Mucosa of descending colon (tissue), 3 donors: ENCODE results near the gene TRIM59. TPM values are rescaled to one million over a fixed set of nuclear protein-coding genes. Genes with fewer than 3 reads are reported as not detected.

ENCODE experiments used
- ATAC-seq: fragments of 200-7000 bp; cut with Tn5 transposase; one replicate; pipeline ENCODE4 v1.9.1; 2020; ENCODE audit warnings: mild to moderate bottlenecking, moderate library complexity
- DNase-seq, 3 donors: peaks; one replicate each; pipeline ENCODE4 v3.0.0-alpha.2; 2020
- H3K36me3 ChIP-seq: fragments of 200-600 bp; one replicate; pipeline ENCODE4 v1.8.0; 2021; ENCODE audit warnings: low read depth, mild to moderate bottlenecking
- H3K4me1 ChIP-seq: fragments of 200-600 bp; one replicate; pipeline ENCODE4 v1.8.0; 2021; ENCODE audit warnings: low read depth, mild to moderate bottlenecking
- H3K4me3 ChIP-seq: fragments of 200-600 bp; one replicate; pipeline ENCODE4 v1.8.0; 2021; ENCODE audit warnings: mild to moderate bottlenecking
- H3K9me3 ChIP-seq: fragments of 200-600 bp; one replicate; pipeline ENCODE4 v1.8.0; 2021; ENCODE audit warnings: mild to moderate bottlenecking
- intact Hi-C, 2 donors: fragments of 100-400 bp; cut with DNase I in 1 of 2; cut with micrococcal nuclease in 1 of 2; formaldehyde crosslinking; loops; one replicate each; pipeline versions ENCODE4 v1.11.0 to v1.11.1; 2022; cut with DNase I, micrococcal nuclease
- total RNA-seq, 3 donors: library from RNA; stranded (reverse); fragmentation: NEBNext Ultra II Directional in 2 of 3; extraction: Animal tissue kit (Norgen Biotek cat#: 25700) in 2 of 3; gene quantifications; one replicate each; pipeline versions ENCODE4 v1.2.1 to v1.2.4, GENCODE V29; 2021 to 2023
- TF ChIP-seq, protein P1 (sequence below): fragments of 200-600 bp; IDR thresholded peaks from one replicate; pipeline ENCODE4 v1.8.0; 2022; ENCODE audit warnings: antibody characterized with exemption, mild to moderate bottlenecking
- donor health status: DM: no; HTN: no; CAD: no; lungs with moderate emphysema.
- donor health status: DM: no; HTN: no; CAD: no.
- donor health status: DM: no; HTN: yes; CAD: no.

Gene TRIM59
- total RNA-seq, 3 donors from 2014 or later, result 5.3 to 7.2 (median 6.0) TPM

DNA sequence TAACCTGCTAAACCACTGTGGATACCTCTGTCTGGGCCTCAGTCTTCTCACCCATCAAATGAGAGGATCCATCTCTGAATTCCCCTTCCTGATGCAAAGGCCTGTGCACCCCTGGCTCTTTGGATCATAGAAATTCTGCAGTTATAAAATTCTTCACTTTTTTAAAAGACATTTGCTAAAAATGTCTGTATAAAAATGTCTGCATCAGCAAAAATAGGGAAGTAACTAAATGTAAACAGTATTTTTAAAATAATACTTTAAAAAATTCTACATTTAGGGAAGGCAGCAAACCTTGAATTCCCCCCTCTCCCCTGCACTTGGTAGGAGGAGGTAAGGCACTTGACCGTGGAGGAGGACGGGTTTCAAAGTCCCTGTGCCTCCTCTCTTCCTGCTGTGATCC lies 25.6 kb upstream of the TRIM59 start:
- DNase-seq (no peak), ATAC-seq (no peak)
- no peak overlapping the region for H3K4me3 ChIP-seq
- no peaks in the 10 kb centered on the region for H3K4me1 ChIP-seq
- peaks cover 15% of the 10 kb centered on the region for H3K9me3 ChIP-seq
- H3K36me3 ChIP-seq, result no peaks in the 10 kb centered on the region
- TF ChIP-seq, protein P1, sequence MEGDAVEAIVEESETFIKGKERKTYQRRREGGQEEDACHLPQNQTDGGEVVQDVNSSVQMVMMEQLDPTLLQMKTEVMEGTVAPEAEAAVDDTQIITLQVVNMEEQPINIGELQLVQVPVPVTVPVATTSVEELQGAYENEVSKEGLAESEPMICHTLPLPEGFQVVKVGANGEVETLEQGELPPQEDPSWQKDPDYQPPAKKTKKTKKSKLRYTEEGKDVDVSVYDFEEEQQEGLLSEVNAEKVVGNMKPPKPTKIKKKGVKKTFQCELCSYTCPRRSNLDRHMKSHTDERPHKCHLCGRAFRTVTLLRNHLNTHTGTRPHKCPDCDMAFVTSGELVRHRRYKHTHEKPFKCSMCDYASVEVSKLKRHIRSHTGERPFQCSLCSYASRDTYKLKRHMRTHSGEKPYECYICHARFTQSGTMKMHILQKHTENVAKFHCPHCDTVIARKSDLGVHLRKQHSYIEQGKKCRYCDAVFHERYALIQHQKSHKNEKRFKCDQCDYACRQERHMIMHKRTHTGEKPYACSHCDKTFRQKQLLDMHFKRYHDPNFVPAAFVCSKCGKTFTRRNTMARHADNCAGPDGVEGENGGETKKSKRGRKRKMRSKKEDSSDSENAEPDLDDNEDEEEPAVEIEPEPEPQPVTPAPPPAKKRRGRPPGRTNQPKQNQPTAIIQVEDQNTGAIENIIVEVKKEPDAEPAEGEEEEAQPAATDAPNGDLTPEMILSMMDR, result no peak
- intact Hi-C loops, result no loop called here

DNA sequence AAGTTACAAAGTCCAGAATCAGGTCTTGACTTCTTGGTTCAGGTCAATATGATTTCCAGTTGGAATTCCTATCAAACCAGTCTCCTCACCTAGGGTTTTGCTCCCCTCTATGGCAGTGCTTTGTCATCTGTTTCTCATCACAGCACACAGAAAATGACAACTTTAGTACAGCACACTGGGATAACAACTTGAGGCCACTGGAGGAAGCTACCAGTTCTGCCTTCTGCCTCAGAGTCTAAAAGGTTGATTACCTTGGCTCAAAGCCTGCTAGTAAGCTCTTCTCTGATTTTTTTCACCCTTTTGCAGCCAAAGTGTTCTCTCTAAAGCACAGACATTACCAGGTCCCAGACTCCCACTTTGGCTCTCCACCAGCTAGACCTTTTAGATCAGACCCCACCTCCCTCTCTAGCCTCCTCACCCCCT lies 24.8 kb upstream of the TRIM59 start:
- intact Hi-C loops, result no loop called here
- Histone ChIP-seq H3K4me3 (no peak overlapping the region), H3K9me3 (peaks cover 18% of the 10 kb centered on the region), H3K36me3 (no peaks in the 10 kb centered on the region), H3K4me1 (no peaks in the 10 kb centered on the region)
- DNase-seq, result no peak
- TF ChIP-seq, protein P1, result no peak
- ATAC-seq, result peak; percentile 17

DNA sequence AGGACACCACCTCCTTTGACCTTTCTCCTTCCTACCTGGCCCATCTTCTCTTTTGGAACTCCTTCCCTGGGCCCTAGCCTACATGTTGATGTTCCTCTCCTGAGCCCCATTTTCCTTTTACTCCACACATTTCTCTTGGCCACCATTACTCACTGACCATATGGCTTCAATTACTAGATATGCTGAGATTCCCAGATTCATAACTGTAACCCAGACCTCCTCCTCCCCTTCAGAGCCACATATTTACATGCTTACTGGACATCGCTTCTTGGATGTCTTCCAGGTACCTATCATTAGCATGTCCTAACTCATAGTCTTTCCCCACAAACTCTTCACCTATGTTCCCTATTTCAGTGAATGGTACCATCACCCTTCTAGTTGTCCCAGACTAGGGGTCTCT lies 24.4 kb upstream of the TRIM59 start:
- DNase-seq (no peak), ATAC-seq (no peak)
- Histone ChIP-seq H3K4me3 (no peak overlapping the region), H3K9me3 (peaks cover 18% of the 10 kb centered on the region), H3K36me3 (no peaks in the 10 kb centered on the region), H3K4me1 (no peaks in the 10 kb centered on the region)
- TF ChIP-seq, protein P1, result no peak
- intact Hi-C loops, result no loop called here

DNA sequence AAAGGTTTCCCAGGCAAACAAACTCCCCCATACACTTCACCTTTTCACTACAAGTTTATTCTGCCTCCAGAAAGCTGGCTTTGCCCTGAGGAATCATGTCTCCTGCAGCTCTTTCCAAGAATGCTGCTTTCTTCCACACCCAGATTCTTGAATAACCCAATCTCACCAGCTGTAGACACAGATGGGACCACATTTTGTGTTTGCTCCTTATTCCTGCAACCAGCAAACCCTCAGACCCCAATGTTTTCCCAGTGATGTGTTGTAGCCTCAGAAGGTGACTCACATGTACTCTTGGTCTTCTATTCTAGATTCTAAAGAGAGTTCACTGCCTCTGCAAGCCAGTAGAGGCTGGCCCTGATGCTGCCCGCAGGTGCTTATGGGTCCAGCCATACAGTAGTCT lies 23.6 kb upstream of the TRIM59 start:
- DNase-seq, result no peak
- TF ChIP-seq, protein P1, result no peak
- Histone ChIP-seq H3K4me1 (no peaks in the 10 kb centered on the region), H3K36me3 (no peaks in the 10 kb centered on the region), H3K4me3 (no peak overlapping the region), H3K9me3 (peaks cover 18% of the 10 kb centered on the region)
- no peak for ATAC-seq
- intact Hi-C loops, result no loop called here

DNA sequence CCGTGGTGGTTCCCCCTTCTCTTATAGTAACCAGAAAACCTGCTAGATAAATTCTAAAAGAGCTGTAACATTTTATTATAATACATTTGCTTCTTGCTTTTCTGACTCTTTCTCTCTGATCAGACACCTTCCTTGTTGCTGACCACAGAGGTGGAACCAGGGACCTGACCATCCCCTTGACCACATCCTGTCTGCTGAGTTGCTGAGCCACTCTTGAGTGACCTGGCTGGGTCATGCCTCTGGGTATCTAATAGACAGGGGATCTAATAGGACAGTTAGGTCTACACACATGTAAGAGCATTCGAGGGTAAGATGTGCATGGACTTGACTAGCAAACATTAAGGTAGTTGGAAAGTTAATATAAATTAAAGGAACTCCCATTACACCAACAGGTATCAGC lies 22.8 kb upstream of the TRIM59 start:
- no peaks in the 10 kb centered on the region for H3K36me3 ChIP-seq
- H3K4me3 ChIP-seq, result no peak overlapping the region
- TF ChIP-seq, protein P1, result no peak
- no peak for DNase-seq
- intact Hi-C loops, result no loop called here
- no peaks in the 10 kb centered on the region for H3K4me1 ChIP-seq
- no peak for ATAC-seq
- H3K9me3 ChIP-seq, result peaks cover 18% of the 10 kb centered on the region

DNA sequence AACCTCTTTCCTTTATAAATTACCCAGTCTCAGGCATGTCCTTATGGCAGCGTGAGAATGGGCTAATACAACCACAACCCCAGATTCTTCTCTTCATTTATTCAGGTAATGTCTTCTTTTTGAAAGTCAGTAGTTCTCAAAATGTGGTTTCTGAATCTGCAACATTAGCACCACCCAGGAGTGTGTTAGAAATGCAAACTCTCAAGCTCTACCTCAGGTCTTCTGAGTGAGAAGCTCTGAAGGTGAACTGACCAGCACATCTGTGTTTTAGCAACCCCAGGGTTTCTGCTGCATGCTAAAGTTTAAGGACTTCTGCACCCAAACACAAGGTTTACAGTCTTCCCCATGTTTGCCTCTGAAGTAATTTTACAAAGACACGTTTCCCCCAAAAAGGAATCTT lies 22.3 kb upstream of the TRIM59 start:
- no peak for DNase-seq
- intact Hi-C loops, result no loop called here
- Histone ChIP-seq H3K9me3 (peaks cover 18% of the 10 kb centered on the region), H3K36me3 (no peaks in the 10 kb centered on the region), H3K4me1 (no peaks in the 10 kb centered on the region), H3K4me3 (no peak overlapping the region)
- TF ChIP-seq, protein P1, result no peak
- no peak for ATAC-seq
